HG03354 (cell line): Measurements from ENCODE around the gene RPS14.

Experiments
- ATAC-seq: cut with Tn5 transposase; IDR thresholded peaks from one replicate; pipeline ENCODE4 v1.9.1; 2021; ENCODE audit warnings: mild to moderate bottlenecking; ENCODE audit not compliant: unreplicated experiment, poor library complexity, severe bottlenecking

The RPS14 gene

GRCh38 chr5:150449517-150450339 is at the start of gene RPS14:
RPS14 (minus strand) TSS chr5:150449739; CDS start chr5:150447733, 2,006 bp downstream.
- ATAC-seq = peak; percentile 96

GRCh38 chr5:150498971-150499370 is 49.4 kb upstream of the RPS14 start:
- ATAC-seq = no peak

- ATAC-seq = no peak
Observed at GRCh38 chr5:150498501-150498900, 49.0 kb upstream of the RPS14 start.

GRCh38 chr5:150497989-150498317 is 48.4 kb upstream of the RPS14 start:
- no peak for ATAC-seq

- ATAC-seq = no peak
Observed at GRCh38 chr5:150497274-150497988, 47.9 kb upstream of the RPS14 start.

GRCh38 chr5:150496534-150496933 is 47.0 kb upstream of the RPS14 start:
- ATAC-seq = no peak

- no peak for ATAC-seq
Observed at GRCh38 chr5:150496098-150496497, 46.6 kb upstream of the RPS14 start.

- ATAC-seq = no peak
Observed at GRCh38 chr5:150492621-150493020, 43.1 kb upstream of the RPS14 start.

GRCh38 chr5:150491876-150492275 is 42.3 kb upstream of the RPS14 start:
- ATAC-seq = no peak

GRCh38 chr5:150490754-150491153 is 41.2 kb upstream of the RPS14 start:
- ATAC-seq = no peak

- ATAC-seq = no peak
Observed at GRCh38 chr5:150490296-150490669, 40.7 kb upstream of the RPS14 start.

- peak; percentile 90 for ATAC-seq
Observed at GRCh38 chr5:150489360-150490295, 40.1 kb upstream of the RPS14 start.

- no peak for ATAC-seq
Observed at GRCh38 chr5:150488519-150489359, 39.2 kb upstream of the RPS14 start.

- no peak for ATAC-seq
Observed at GRCh38 chr5:150487199-150488061, 37.9 kb upstream of the RPS14 start.

GRCh38 chr5:150486402-150487198 is 37.1 kb upstream of the RPS14 start:
- ATAC-seq = peak; percentile 35

GRCh38 chr5:150485693-150486401 is 36.3 kb upstream of the RPS14 start:
- ATAC-seq = peak; percentile 22
